UCSD-AML1 (cell line): ENCODE results near the gene RAMP2.
A peak's percentile ranks its signal among the peaks of the same experiment; 100 is the strongest.
"Not testable (repeated sequence)": the region's sequence is repeated elsewhere in the genome, so short reads cannot be mapped to it uniquely, and the experiment has no call there.

ENCODE experiments used
- DNase-seq: peaks from one replicate; lab custom pipeline; 2025; ENCODE audit not compliant: unreplicated experiment; lab: John Stamatoyannopoulos, UW

Gene RAMP2

GRCh38 chr17:42768006-42768405 is 7.0 kb downstream of the RAMP2 start:
- DNase-seq, result not testable (repeated sequence)

- DNase-seq, result not testable (repeated sequence)
Measured at GRCh38 chr17:42769964-42770363, 8.9 kb downstream of the RAMP2 start.

- no peak for DNase-seq
Measured at GRCh38 chr17:42772945-42773289, 11.9 kb downstream of the RAMP2 start.

GRCh38 chr17:42773290-42774035 is 12.4 kb downstream of the RAMP2 start, which contains the start of gene VPS25:
VPS25 (plus strand) TSS chr17:42773449; CDS start chr17:42773476, 27 bp downstream.
- DNase-seq, result peak; percentile 76

- no peak for DNase-seq
Measured at GRCh38 chr17:42774066-42774745, 13.2 kb downstream of the RAMP2 start.

- peak; percentile 68 for DNase-seq
Measured at GRCh38 chr17:42775534-42776098, 14.6 kb downstream of the RAMP2 start.

GRCh38 chr17:42778570-42778969 is 17.5 kb downstream of the RAMP2 start:
- no peak for DNase-seq

- no peak for DNase-seq
Measured at GRCh38 chr17:42779304-42779935, 18.4 kb downstream of the RAMP2 start.

- no peak for DNase-seq
Measured at GRCh38 chr17:42779936-42780850, 19.2 kb downstream of the RAMP2 start, which contains the start of gene WNK4. WNK4 (plus strand) TSS chr17:42780610; CDS start chr17:42780699, 89 bp downstream.

- no peak for DNase-seq
Measured at GRCh38 chr17:42780851-42781638, 20.0 kb downstream of the RAMP2 start.

GRCh38 chr17:42781639-42782165 is 20.7 kb downstream of the RAMP2 start:
- no peak for DNase-seq

- DNase-seq, result no peak
Measured at GRCh38 chr17:42782166-42783061, 21.4 kb downstream of the RAMP2 start.

GRCh38 chr17:42783062-42783790 is 22.2 kb downstream of the RAMP2 start:
- no peak for DNase-seq

GRCh38 chr17:42783791-42784138 is 22.7 kb downstream of the RAMP2 start:
- DNase-seq, result no peak

GRCh38 chr17:42784409-42784808 is 23.4 kb downstream of the RAMP2 start:
- DNase-seq, result no peak

- DNase-seq, result no peak
Measured at GRCh38 chr17:42784811-42785592, 24.0 kb downstream of the RAMP2 start.

- DNase-seq, result no peak
Measured at GRCh38 chr17:42787266-42787665, 26.2 kb downstream of the RAMP2 start.
